Transverse colon (tissue), 4 donors: ENCODE results near the gene RARB.

Source experiments
- CTCF ChIP-seq, 5 experiments: fragments of 200-600 bp in 3 of 5; fragments of 450-650 bp in 2 of 5; sonication (generic) in 3 of 5; IDR thresholded peaks; 1 replicate in 2 of 5; 2 replicates in 3 of 5; pipeline ENCODE4 v1.5.1; 2016 to 2017; ENCODE audit warnings: antibody characterized with exemption in 5 of 5, inconsistent platforms in 3 of 5, mild to moderate bottlenecking in 2 of 5, moderate library complexity in 1 of 5
- POLR2A ChIP-seq: fragments of 450-650 bp; IDR thresholded peaks from one replicate; pipeline ENCODE4 v1.6.1; 2016; ENCODE audit warnings: antibody characterized with exemption, mild to moderate bottlenecking, moderate library complexity
- POLR2AphosphoS5 ChIP-seq, 3 donors: sonication (generic); formaldehyde crosslinking; IDR thresholded peaks; one replicate each; pipeline ENCODE4 v1.6.1; 2016; ENCODE audit warnings: antibody characterized with exemption in 3 of 3

GRCh38 chr3:25442486-25442885, 14.4 kb downstream of the RARB start:
- TF ChIP-seq CTCF (IDR thresholded peaks at IDR 0.05): no peak
- TF ChIP-seq POLR2AphosphoS5 (IDR thresholded peaks at IDR 0.05): no peak
- no peak for TF ChIP-seq POLR2A
